Mucosa of descending colon (tissue), 3 donors: ENCODE data around the gene CEACAM7. TPM values are rescaled to one million over a fixed set of nuclear protein-coding genes. Genes with fewer than 3 reads are reported as not detected.
A peak's percentile ranks its signal among the peaks of the same experiment; 100 is the strongest.

Source experiments
- ATAC-seq: fragments of 200-7000 bp; cut with Tn5 transposase; one replicate; pipeline ENCODE4 v1.9.1; 2020; ENCODE audit warnings: mild to moderate bottlenecking, moderate library complexity
- DNase-seq, 3 donors: peaks; one replicate each; pipeline ENCODE4 v3.0.0-alpha.2; 2020
- H3K36me3 ChIP-seq: fragments of 200-600 bp; one replicate; pipeline ENCODE4 v1.8.0; 2021; ENCODE audit warnings: low read depth, mild to moderate bottlenecking
- H3K4me1 ChIP-seq: fragments of 200-600 bp; one replicate; pipeline ENCODE4 v1.8.0; 2021; ENCODE audit warnings: low read depth, mild to moderate bottlenecking
- H3K4me3 ChIP-seq: fragments of 200-600 bp; one replicate; pipeline ENCODE4 v1.8.0; 2021; ENCODE audit warnings: mild to moderate bottlenecking
- H3K9me3 ChIP-seq: fragments of 200-600 bp; one replicate; pipeline ENCODE4 v1.8.0; 2021; ENCODE audit warnings: mild to moderate bottlenecking
- CTCF ChIP-seq: fragments of 200-600 bp; IDR thresholded peaks from one replicate; pipeline ENCODE4 v1.8.0; 2022; ENCODE audit warnings: antibody characterized with exemption, mild to moderate bottlenecking
- intact Hi-C, 2 donors: fragments of 100-400 bp; cut with DNase I in 1 of 2; cut with micrococcal nuclease in 1 of 2; formaldehyde crosslinking; loops; one replicate each; pipeline versions ENCODE4 v1.11.0 to v1.11.1; 2022; cut with DNase I, micrococcal nuclease
- total RNA-seq, 3 donors: library from RNA; stranded (reverse); fragmentation: NEBNext Ultra II Directional in 2 of 3; extraction: Animal tissue kit (Norgen Biotek cat#: 25700) in 2 of 3; gene quantifications; one replicate each; pipeline versions ENCODE4 v1.2.1 to v1.2.4, GENCODE V29; 2021 to 2023
- donor health status: DM: no; HTN: no; CAD: no; lungs with moderate emphysema.
- donor health status: DM: no; HTN: no; CAD: no.
- donor health status: DM: no; HTN: yes; CAD: no.

The CEACAM7 gene
- total RNA-seq, 3 donors from 2014 or later: 753 to 3,639 (median 2,117) TPM

GRCh38 chr19:41699231-41699967 is 11.3 kb upstream of the CEACAM7 start:
- no peak overlapping the region for H3K4me3 ChIP-seq
- no peak for TF ChIP-seq CTCF
- DNase-seq (peak in 1 of 3 donors; percentile 60), ATAC-seq (peak; percentile 70)
- no peaks in the 10 kb centered on the region for H3K9me3 ChIP-seq
- H3K36me3 ChIP-seq: no peaks in the 10 kb centered on the region
- peaks cover 18% of the 10 kb centered on the region for H3K4me1 ChIP-seq
- intact Hi-C loops: no loop called here

- H3K4me3 ChIP-seq: no peak overlapping the region
- TF ChIP-seq CTCF: no peak
- ATAC-seq (peak; percentile 82), DNase-seq (peak in 1 of 3 donors; percentile 43)
- H3K4me1 ChIP-seq: peaks cover 18% of the 10 kb centered on the region
- intact Hi-C loops: no loop called here
- H3K36me3 ChIP-seq: no peaks in the 10 kb centered on the region
- no peaks in the 10 kb centered on the region for H3K9me3 ChIP-seq
These were observed 10.7 kb upstream of the CEACAM7 start for GRCh38 chr19:41698746-41699230.

GRCh38 chr19:41697198-41697855 is 9.3 kb upstream of the CEACAM7 start:
- TF ChIP-seq CTCF: no peak
- intact Hi-C loops: no loop called here
- H3K4me1 ChIP-seq: peaks cover 18% of the 10 kb centered on the region
- ATAC-seq: no peak
- H3K9me3 ChIP-seq: no peaks in the 10 kb centered on the region
- H3K4me3 ChIP-seq: no peak overlapping the region
- DNase-seq: peak in 1 of 3 donors; percentile 27
- no peaks in the 10 kb centered on the region for H3K36me3 ChIP-seq

- no peak for TF ChIP-seq CTCF
- peaks cover 18% of the 10 kb centered on the region for H3K4me1 ChIP-seq
- no peak overlapping the region for H3K4me3 ChIP-seq
- H3K9me3 ChIP-seq: no peaks in the 10 kb centered on the region
- DNase-seq (peak in 2 of 3 donors; percentile 51 to 73), ATAC-seq (no peak)
- no peaks in the 10 kb centered on the region for H3K36me3 ChIP-seq
- intact Hi-C loops: no loop called here
These were observed 8.5 kb upstream of the CEACAM7 start for GRCh38 chr19:41696402-41697197.

GRCh38 chr19:41695745-41696144 is 7.7 kb upstream of the CEACAM7 start:
- Histone ChIP-seq H3K4me1 (peaks cover 18% of the 10 kb centered on the region), H3K9me3 (no peaks in the 10 kb centered on the region), H3K36me3 (no peaks in the 10 kb centered on the region), H3K4me3 (no peak overlapping the region)
- intact Hi-C loops: no loop called here
- peak in 1 of 3 donors; percentile 14 for DNase-seq
- no peak for ATAC-seq
- TF ChIP-seq CTCF: no peak
